HEK293 (cell line): ENCODE results near the gene GADD45G.

Source experiments
- ZNF175 ChIP-seq: fragments of 450-650 bp; formaldehyde crosslinking; IDR thresholded peaks from 2 replicates; pipeline ENCODE4 v1.5.1; 2016; ENCODE audit warnings: missing biosample characterization, missing genetic modification characterization
- ZNF350 ChIP-seq: fragments of 450-650 bp; formaldehyde crosslinking; IDR thresholded peaks from 2 replicates; pipeline ENCODE4 v1.5.0; 2017; ENCODE audit warnings: missing biosample characterization, mild to moderate bottlenecking, missing genetic modification characterization
- ZNF558 ChIP-seq: fragments of 450-650 bp; formaldehyde crosslinking; IDR thresholded peaks from 2 replicates; pipeline ENCODE4 v1.5.1; 2016; ENCODE audit warnings: missing biosample characterization, missing genetic modification characterization
- TF ChIP-seq, protein P1 (sequence below): fragments of 450-650 bp; formaldehyde crosslinking; IDR thresholded peaks from 2 replicates; pipeline ENCODE4 v1.5.1; 2016; ENCODE audit warnings: missing biosample characterization, missing genetic modification characterization

DNA sequence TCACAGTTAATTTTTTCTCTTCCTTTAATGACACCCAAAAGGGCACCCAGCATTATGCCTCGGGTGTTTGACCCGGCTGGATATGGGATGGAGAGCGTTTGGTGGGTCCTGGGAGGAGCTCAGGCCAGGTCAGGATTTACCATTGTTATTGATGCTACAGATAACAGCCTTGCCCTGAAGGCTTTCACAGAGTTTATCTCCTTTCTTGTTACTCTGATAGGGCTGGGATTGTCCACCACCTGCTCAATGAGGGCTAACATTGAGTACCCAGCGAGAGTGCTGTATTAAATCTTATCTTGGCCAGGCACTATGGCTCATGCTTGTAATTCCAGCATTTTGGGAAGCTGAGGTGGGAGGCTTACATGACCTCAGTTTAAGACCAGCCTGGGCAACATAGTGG lies 37.2 kb downstream of the GADD45G start:
- TF ChIP-seq, protein P1, sequence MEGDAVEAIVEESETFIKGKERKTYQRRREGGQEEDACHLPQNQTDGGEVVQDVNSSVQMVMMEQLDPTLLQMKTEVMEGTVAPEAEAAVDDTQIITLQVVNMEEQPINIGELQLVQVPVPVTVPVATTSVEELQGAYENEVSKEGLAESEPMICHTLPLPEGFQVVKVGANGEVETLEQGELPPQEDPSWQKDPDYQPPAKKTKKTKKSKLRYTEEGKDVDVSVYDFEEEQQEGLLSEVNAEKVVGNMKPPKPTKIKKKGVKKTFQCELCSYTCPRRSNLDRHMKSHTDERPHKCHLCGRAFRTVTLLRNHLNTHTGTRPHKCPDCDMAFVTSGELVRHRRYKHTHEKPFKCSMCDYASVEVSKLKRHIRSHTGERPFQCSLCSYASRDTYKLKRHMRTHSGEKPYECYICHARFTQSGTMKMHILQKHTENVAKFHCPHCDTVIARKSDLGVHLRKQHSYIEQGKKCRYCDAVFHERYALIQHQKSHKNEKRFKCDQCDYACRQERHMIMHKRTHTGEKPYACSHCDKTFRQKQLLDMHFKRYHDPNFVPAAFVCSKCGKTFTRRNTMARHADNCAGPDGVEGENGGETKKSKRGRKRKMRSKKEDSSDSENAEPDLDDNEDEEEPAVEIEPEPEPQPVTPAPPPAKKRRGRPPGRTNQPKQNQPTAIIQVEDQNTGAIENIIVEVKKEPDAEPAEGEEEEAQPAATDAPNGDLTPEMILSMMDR (tag by site-specific recombination), result no peak
- TF ChIP-seq ZNF175 (tag by site-specific recombination), result no peak
- TF ChIP-seq ZNF350 (tag by site-specific recombination), result no peak
- no peak for TF ChIP-seq ZNF558 (tag by site-specific recombination)
